GM12892 (cell line): Measurements from ENCODE around the gene GBP7.

Experiments used
- POLR2A ChIP-seq: IDR thresholded peaks from 2 replicates; pipeline ENCODE4 v1.6.1; 2011; ENCODE audit warnings: low read depth, low read length, control low read depth
- POLR2AphosphoS5 ChIP-seq: IDR thresholded peaks from 2 replicates; pipeline ENCODE4 v1.6.1; 2011; ENCODE audit warnings: low read depth, low read length, control low read depth

- TF ChIP-seq POLR2A (no peak), POLR2AphosphoS5 (no peak)
Measured at GRCh38 chr1:89149976-89150375, 25.8 kb downstream of the GBP7 start.
